Lower lobe of right lung (tissue), 2 donors: ENCODE results near the gene ZNF385B. TPM values are rescaled to one million over a fixed set of nuclear protein-coding genes. Genes with fewer than 3 reads are reported as not detected.

Experiments used
- ATAC-seq, 2 donors: fragments of 200-7000 bp; cut with Tn5 transposase; one replicate each; pipeline ENCODE4 v1.9.1; 2020 to 2022; ENCODE audit warnings: mild to moderate bottlenecking in 2 of 2, moderate library complexity in 2 of 2
- DNase-seq: peaks from one replicate; pipeline ENCODE4 v3.0.0-alpha.2; 2020
- H3K27ac ChIP-seq: fragments of 200-600 bp; one replicate; pipeline ENCODE4 v1.8.0; 2022
- H3K27me3 ChIP-seq: fragments of 200-600 bp; one replicate; pipeline ENCODE4 v1.8.0; 2022; ENCODE audit warnings: low read depth
- H3K36me3 ChIP-seq: fragments of 200-600 bp; one replicate; pipeline ENCODE4 v1.8.0; 2022; ENCODE audit warnings: mild to moderate bottlenecking
- H3K4me1 ChIP-seq: fragments of 200-600 bp; one replicate; pipeline ENCODE4 v1.8.0; 2022
- H3K4me3 ChIP-seq: fragments of 200-600 bp; one replicate; pipeline ENCODE4 v1.8.0; 2022; ENCODE audit warnings: mild to moderate bottlenecking
- H3K9me3 ChIP-seq: fragments of 200-600 bp; one replicate; pipeline ENCODE4 v1.8.0; 2022
- intact Hi-C: fragments of 100-400 bp; cut with DNase I; formaldehyde crosslinking; loops from one replicate; pipeline ENCODE4 v1.11.0; 2022
- total RNA-seq: library from RNA; stranded (reverse); fragmentation: NEBNext Ultra II Directional; extraction: Animal tissue kit (Norgen Biotek cat#: 25700); gene quantifications from one replicate; pipeline ENCODE4 v1.2.1, GENCODE V29; 2021
- TF ChIP-seq, protein P1 (sequence below): fragments of 200-600 bp; IDR thresholded peaks from one replicate; pipeline ENCODE4 v1.8.0; 2022; ENCODE audit warnings: antibody characterized with exemption, mild to moderate bottlenecking
- donor health status: DM: no; HTN: yes; CAD: no; lungs with severe emphysema.

Gene ZNF385B
- total RNA-seq, 1 donor from 2014 or later: 63.2 TPM

DNA sequence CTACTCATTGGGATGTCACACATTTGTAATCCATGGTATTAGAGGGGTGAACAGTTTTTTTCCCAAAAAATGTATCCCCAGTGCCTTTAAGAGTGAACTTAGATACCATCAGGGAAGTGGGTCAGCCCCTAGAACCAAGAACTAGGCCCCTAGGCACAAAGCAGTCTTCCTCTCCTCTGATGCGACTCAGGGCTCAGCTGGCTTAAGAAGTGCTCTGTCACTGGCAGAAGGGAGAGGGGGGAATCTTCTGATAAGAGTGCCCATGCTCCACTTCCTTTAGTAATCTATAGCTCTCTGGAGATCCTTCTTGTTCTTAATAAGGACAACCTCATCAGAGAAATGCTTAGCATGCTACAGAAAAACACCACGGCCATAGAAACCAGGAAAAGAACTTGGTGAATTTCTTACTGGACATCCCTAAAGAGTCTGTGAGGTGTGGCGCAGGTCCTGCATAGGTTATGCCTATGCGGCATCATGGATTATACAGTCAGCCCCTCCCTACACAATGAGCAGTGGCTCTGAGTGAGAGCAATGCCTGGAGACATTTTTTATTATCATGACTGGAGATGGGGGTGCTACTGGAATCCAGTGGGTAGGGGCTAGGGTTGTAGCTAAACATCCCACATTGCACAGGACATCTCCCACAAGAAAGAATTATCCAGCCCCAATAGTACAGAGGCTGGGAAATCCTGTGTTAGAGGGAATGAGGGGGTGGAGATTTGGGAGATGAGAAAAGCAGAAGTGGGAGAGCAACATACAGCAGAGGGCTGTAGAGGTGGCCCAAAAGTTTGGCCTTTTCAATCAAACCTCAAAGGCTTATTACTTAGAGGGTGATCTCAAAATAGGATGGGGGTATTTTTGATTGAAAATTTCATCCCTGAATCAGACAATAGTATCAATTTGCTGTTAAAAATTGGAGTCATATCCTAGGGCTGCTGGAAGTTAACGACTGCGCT is 21.7 kb upstream of the ZNF385B start:
- DNase-seq (no peak), ATAC-seq (no peak)
- no peak overlapping the region for H3K27ac ChIP-seq
- TF ChIP-seq, protein P1, sequence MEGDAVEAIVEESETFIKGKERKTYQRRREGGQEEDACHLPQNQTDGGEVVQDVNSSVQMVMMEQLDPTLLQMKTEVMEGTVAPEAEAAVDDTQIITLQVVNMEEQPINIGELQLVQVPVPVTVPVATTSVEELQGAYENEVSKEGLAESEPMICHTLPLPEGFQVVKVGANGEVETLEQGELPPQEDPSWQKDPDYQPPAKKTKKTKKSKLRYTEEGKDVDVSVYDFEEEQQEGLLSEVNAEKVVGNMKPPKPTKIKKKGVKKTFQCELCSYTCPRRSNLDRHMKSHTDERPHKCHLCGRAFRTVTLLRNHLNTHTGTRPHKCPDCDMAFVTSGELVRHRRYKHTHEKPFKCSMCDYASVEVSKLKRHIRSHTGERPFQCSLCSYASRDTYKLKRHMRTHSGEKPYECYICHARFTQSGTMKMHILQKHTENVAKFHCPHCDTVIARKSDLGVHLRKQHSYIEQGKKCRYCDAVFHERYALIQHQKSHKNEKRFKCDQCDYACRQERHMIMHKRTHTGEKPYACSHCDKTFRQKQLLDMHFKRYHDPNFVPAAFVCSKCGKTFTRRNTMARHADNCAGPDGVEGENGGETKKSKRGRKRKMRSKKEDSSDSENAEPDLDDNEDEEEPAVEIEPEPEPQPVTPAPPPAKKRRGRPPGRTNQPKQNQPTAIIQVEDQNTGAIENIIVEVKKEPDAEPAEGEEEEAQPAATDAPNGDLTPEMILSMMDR: no peak
- intact Hi-C loops: no loop called here
- no peaks in the 10 kb centered on the region for H3K4me1 ChIP-seq
- H3K4me3 ChIP-seq: no peak overlapping the region
- H3K36me3 ChIP-seq: no peaks in the 10 kb centered on the region
- H3K9me3 ChIP-seq: no peaks in the 10 kb centered on the region
- H3K27me3 ChIP-seq: no peaks in the 10 kb centered on the region

DNA sequence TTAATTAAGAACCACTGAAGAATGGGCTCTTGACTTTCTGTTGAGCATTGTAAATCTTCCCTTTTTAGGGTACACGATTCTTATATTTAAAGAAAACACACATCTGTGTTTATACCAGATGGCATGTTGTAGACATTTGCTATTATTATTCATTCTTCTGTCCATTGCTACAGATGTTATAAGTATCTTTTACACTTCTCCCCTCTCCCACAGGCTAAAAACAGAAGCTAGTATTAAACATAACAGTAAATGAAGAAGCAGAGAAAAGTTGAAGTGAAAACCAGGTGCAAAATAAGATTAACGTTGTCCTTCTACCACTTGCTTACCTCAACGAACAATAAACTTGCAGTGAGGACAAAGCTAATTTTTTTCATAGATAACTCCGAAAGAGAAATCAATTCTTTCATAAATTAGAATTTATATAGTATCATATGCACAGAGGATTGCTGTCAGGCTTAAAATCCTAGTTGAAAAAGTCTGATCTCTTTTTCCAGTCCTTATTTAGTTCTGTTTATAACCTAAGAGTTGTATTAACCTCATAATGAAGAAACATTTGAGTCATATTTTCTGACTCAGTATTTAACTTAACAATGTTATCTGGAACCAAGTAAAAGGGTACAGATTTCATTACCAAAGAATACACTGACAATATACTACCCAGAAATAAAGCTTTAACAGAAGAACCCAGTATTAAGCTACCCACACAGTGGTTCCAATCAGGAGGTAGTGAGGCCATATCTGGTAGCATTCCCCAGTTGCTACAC is 16.4 kb upstream of the ZNF385B start:
- Histone ChIP-seq H3K9me3 (no peaks in the 10 kb centered on the region), H3K27ac (no peak overlapping the region), H3K4me3 (no peak overlapping the region), H3K36me3 (no peaks in the 10 kb centered on the region), H3K27me3 (no peaks in the 10 kb centered on the region), H3K4me1 (no peaks in the 10 kb centered on the region)
- TF ChIP-seq, protein P1: no peak
- no peak for ATAC-seq
- DNase-seq: no peak
- intact Hi-C loops: no loop called here

GRCh38 chr2:179876266-179876665 is 14.9 kb upstream of the ZNF385B start:
- no peaks in the 10 kb centered on the region for H3K36me3 ChIP-seq

DNA sequence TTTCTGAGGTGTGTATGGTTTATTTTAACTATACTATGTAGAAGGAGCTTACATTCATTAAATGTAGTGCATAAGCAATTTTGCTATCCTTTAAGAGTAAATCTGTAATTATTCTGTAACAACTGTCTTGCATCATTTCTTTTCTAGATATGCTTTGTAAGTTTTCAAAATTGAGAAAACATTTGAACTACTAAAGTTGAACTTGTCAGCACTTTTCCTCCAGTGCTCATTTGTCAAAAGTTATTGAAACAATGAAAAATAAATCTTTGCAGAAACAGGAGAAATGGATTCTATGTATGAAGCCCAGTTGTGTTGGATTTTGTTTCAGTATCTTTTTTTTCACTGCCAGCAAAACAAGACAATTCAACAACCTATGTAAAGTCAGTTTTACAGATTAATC is 14.5 kb upstream of the ZNF385B start:
- Histone ChIP-seq H3K4me1 (no peaks in the 10 kb centered on the region), H3K27ac (no peak overlapping the region), H3K4me3 (no peak overlapping the region), H3K9me3 (no peaks in the 10 kb centered on the region), H3K27me3 (no peaks in the 10 kb centered on the region), H3K36me3 (no peaks in the 10 kb centered on the region)
- DNase-seq: no peak
- intact Hi-C loops: no loop called here
- ATAC-seq: no peak
- TF ChIP-seq, protein P1: no peak

More at GRCh38 chr2:179876266-179876665, 14.9 kb upstream of the ZNF385B start:
- no peak overlapping the region for H3K4me3 ChIP-seq
- TF ChIP-seq, protein P1: no peak
- H3K27me3 ChIP-seq: no peaks in the 10 kb centered on the region
- intact Hi-C loops: no loop called here
- DNase-seq (no peak), ATAC-seq (no peak)
- H3K27ac ChIP-seq: no peak overlapping the region
- no peaks in the 10 kb centered on the region for H3K9me3 ChIP-seq
- no peaks in the 10 kb centered on the region for H3K4me1 ChIP-seq

DNA sequence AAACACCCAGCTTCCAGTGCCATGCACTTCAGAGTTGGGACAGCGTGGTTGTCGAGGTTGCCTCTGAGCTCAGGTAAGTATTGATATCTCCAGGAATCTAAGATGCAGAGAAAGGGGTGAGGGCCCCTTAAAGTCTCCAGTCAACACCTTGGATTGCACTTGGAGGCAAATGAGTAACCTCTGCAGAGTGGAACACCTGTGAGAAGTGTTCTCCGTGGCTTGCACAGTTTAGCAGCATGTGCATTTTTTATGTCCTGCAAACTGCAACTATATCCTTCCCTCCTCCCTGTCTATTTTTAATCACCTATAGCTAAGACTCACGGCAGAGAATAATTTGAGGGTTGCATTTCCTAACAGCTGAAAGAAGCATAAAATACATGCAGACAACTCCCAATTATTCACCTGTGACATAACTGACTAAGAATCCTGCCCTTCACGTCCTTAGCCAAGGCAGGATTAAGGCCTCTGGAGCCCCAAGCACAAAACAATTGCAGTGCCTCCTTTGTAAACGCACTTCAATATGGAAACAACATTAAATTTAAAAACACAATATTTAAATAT is 1.6 kb upstream of the ZNF385B start:
- no peaks in the 10 kb centered on the region for H3K36me3 ChIP-seq
- ATAC-seq: no peak
- intact Hi-C loops: no loop called here
- no peaks in the 10 kb centered on the region for H3K9me3 ChIP-seq
- H3K4me1 ChIP-seq: no peaks in the 10 kb centered on the region
- DNase-seq: no peak
- peaks cover 23% of the 10 kb centered on the region for H3K27me3 ChIP-seq
- TF ChIP-seq, protein P1: no peak
- no peak overlapping the region for H3K4me3 ChIP-seq
- H3K27ac ChIP-seq: no peak overlapping the region
